ENCODE results near the gene HOMER2.

DNA sequence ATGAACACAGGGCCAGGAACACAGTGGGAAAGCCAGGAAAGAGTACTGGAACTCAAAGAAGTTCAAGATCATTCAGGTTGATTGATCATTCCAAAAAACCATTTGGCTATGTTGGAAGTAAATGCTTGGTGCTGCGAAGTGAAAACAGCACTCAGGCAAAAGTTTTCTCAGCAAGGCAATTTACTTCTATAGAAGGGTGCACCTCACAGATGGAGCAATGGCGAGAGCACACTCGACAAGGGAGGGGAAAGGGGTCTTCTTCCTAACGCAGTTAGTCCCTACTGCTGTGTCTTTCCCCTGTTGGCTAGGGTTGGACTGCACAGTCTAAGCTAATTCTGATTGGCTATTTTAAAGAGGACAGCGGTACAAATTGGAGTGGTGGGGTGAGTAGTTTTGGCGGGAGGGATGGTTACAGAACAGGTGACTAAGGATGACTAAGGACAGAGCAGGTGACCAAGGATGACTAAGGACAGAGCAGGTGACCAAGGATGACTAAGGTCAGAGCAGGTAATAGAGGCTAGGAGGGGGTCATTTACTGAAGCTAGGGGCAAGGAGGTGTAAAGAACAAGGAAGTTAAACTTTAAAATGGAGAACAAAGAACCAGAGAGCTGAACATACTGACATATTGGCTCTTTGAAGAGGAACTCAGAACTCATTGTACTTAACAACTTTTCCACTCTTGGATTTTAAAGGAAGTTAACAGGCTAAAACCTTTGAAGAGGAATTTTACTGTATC is 43.3 kb downstream of the HOMER2 start:
- TF ChIP-seq, protein P1, sequence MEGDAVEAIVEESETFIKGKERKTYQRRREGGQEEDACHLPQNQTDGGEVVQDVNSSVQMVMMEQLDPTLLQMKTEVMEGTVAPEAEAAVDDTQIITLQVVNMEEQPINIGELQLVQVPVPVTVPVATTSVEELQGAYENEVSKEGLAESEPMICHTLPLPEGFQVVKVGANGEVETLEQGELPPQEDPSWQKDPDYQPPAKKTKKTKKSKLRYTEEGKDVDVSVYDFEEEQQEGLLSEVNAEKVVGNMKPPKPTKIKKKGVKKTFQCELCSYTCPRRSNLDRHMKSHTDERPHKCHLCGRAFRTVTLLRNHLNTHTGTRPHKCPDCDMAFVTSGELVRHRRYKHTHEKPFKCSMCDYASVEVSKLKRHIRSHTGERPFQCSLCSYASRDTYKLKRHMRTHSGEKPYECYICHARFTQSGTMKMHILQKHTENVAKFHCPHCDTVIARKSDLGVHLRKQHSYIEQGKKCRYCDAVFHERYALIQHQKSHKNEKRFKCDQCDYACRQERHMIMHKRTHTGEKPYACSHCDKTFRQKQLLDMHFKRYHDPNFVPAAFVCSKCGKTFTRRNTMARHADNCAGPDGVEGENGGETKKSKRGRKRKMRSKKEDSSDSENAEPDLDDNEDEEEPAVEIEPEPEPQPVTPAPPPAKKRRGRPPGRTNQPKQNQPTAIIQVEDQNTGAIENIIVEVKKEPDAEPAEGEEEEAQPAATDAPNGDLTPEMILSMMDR (IDR thresholded peaks at IDR 0.05; ENCODE audit: low read depth, low read length): no peak
- no peak for TF ChIP-seq EZH2phosphoT487 (IDR thresholded peaks at IDR 0.05; ENCODE audit: low read depth)
